ENCODE measurements around the gene LIME1.

The LIME1 gene

GRCh38 chr20:63750807-63751470, 14.5 kb downstream of the LIME1 start:
- DNase-seq (ENCODE audit: low read depth, low spot score) = no peak

- DNase-seq (ENCODE audit: low read depth, low spot score) = no peak
Measured at GRCh38 chr20:63751471-63752271, 15.2 kb downstream of the LIME1 start.

GRCh38 chr20:63752411-63753101, 16.1 kb downstream of the LIME1 start:
- DNase-seq (ENCODE audit: low read depth, low spot score) = no peak

GRCh38 chr20:63753381-63753780, 16.9 kb downstream of the LIME1 start:
- DNase-seq (ENCODE audit: low read depth, low spot score) = no peak

- no peak for DNase-seq (ENCODE audit: low read depth, low spot score)
Measured at GRCh38 chr20:63754008-63754407, 17.5 kb downstream of the LIME1 start.

GRCh38 chr20:63755933-63756647, 19.6 kb downstream of the LIME1 start:
- no peak for DNase-seq (ENCODE audit: low read depth, low spot score)

GRCh38 chr20:63756648-63756991, 20.2 kb downstream of the LIME1 start:
- no peak for DNase-seq (ENCODE audit: low read depth, low spot score)

- no peak for DNase-seq (ENCODE audit: low read depth, low spot score)
Measured at GRCh38 chr20:63758152-63758551, 21.7 kb downstream of the LIME1 start.

- DNase-seq (ENCODE audit: low read depth, low spot score) = no peak
Measured at GRCh38 chr20:63759377-63759901, 23.0 kb downstream of the LIME1 start.

GRCh38 chr20:63765082-63765873, 28.8 kb downstream of the LIME1 start:
- no peak for DNase-seq (ENCODE audit: low read depth, low spot score)

- DNase-seq (ENCODE audit: low read depth, low spot score) = no peak
Measured at GRCh38 chr20:63765902-63766301, 29.4 kb downstream of the LIME1 start.

GRCh38 chr20:63766695-63767426, 30.4 kb downstream of the LIME1 start:
- DNase-seq (ENCODE audit: low read depth, low spot score) = no peak

- DNase-seq (ENCODE audit: low read depth, low spot score) = no peak
Measured at GRCh38 chr20:63767456-63767855, 31.0 kb downstream of the LIME1 start.

- DNase-seq (ENCODE audit: low read depth, low spot score) = no peak
Measured at GRCh38 chr20:63767886-63768285, 31.4 kb downstream of the LIME1 start.

- DNase-seq (ENCODE audit: low read depth, low spot score) = no peak
Measured at GRCh38 chr20:63768591-63769515, 32.4 kb downstream of the LIME1 start.

GRCh38 chr20:63769891-63770474, 33.5 kb downstream of the LIME1 start:
- no peak for DNase-seq (ENCODE audit: low read depth, low spot score)

GRCh38 chr20:63771046-63771707, 34.7 kb downstream of the LIME1 start:
- DNase-seq (ENCODE audit: low read depth, low spot score) = no peak

GRCh38 chr20:63772781-63773518, 36.5 kb downstream of the LIME1 start:
- DNase-seq (ENCODE audit: low read depth, low spot score) = no peak
